LNCaP clone FGC (cell line): ENCODE measurements around the gene FBXL20.
"Not testable (repeated sequence)": the region's sequence is repeated elsewhere in the genome, so short reads cannot be mapped to it uniquely, and the experiment has no call there.

Source experiments
- DNase-seq: peaks from one replicate; pipeline ENCODE4 v3.0.0-alpha.2; 2011; ENCODE audit warnings: low read depth
- H3K4me3 ChIP-seq: 2 replicates; pipeline ENCODE4 v1.5.1; 2011; ENCODE audit warnings: mild to moderate bottlenecking, low read depth, low read length, control low read depth
- TF ChIP-seq, protein P1 (sequence below): IDR thresholded peaks from 2 replicates; pipeline ENCODE4 v1.5.1; 2012; ENCODE audit warnings: mild to moderate bottlenecking; ENCODE audit not compliant: control insufficient read depth, insufficient read depth; ENCODE audit errors: extremely low read depth

FBXL20 gene

DNA sequence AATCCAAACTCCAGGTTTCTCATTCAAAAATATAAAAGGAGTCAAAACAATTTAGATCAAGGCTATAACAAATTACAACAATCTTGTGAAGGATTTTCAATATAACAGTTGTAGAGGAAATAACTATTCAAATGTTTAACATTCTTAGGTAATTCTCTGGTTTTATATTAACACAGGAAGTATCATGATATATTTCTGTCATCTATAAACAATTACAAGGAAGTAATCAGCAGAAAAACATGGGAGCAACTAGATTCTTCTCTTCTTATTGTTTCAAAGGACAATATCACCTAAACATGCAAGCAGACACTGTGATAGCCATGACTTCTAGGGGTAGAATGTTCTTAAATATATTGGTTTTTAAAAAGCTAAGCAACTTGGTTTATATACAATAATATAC is 49.9 kb downstream of the FBXL20 start:
- H3K4me3 ChIP-seq = no peak overlapping the region
- DNase-seq = no peak
- TF ChIP-seq, protein P1, sequence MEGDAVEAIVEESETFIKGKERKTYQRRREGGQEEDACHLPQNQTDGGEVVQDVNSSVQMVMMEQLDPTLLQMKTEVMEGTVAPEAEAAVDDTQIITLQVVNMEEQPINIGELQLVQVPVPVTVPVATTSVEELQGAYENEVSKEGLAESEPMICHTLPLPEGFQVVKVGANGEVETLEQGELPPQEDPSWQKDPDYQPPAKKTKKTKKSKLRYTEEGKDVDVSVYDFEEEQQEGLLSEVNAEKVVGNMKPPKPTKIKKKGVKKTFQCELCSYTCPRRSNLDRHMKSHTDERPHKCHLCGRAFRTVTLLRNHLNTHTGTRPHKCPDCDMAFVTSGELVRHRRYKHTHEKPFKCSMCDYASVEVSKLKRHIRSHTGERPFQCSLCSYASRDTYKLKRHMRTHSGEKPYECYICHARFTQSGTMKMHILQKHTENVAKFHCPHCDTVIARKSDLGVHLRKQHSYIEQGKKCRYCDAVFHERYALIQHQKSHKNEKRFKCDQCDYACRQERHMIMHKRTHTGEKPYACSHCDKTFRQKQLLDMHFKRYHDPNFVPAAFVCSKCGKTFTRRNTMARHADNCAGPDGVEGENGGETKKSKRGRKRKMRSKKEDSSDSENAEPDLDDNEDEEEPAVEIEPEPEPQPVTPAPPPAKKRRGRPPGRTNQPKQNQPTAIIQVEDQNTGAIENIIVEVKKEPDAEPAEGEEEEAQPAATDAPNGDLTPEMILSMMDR = no peak

DNA sequence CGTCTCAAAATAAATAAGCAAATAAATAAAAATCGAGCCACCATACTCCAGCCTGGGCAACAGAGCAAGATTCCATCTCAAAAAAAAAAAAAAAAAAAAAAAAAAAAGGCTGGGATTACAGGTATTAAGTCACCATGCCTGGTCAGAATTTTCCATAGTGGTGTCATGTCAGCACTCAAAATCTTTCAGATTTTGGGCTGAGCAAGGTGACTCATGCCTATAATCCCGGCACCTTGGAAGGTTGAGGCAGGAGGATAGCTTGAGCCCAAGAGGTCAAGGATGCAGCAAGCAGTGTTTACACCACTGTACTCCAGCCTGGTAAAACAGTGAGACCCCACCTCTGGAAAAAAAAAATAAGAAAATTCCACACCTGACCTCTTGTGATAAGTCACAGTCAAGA is 52.2 kb downstream of the FBXL20 start:
- DNase-seq = no peak
- TF ChIP-seq, protein P1 = no peak
- H3K4me3 ChIP-seq = no peak overlapping the region

- not testable (repeated sequence) for DNase-seq, H3K4me3 ChIP-seq
Observed at GRCh38 chr17:39346863-39347262, 54.6 kb downstream of the FBXL20 start.

DNA sequence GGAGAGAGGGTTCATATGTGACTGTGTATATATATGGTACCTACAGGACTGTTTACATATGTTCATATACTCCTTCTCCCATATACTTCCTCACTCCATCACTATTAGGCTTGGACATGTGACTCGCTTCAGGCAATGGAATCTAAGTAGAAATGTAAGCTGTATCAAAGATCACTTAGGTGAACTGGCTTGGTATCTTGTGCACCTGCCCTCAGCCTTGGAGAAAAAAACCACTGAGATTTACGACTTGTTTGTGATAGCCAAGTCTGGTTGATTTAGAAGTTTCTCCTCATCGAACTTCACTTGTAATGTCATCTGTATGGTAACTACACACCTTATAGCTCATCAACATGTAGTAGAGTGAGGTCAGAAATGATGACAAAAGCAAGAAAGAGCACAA is 59.9 kb downstream of the FBXL20 start:
- TF ChIP-seq, protein P1 = no peak
- no peak overlapping the region for H3K4me3 ChIP-seq
- no peak for DNase-seq

DNA sequence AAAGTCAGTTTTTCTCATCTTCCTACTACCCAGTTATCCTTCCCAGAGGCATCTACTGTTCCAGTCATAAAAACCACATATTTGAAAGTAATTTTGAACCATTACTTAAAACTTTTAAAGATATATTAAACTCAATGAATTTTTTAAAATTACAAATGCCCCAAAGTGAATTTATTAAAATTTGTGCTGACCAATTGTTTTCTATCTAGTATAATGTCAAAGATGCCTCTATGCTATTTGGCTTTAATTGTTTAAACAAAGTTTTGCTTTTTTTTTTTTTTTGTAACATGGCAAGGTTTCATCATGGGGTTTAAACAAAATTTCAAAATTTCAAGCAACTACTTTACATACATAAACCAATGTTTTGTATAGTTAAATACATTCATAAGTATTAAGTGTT is 60.7 kb downstream of the FBXL20 start:
- no peak overlapping the region for H3K4me3 ChIP-seq
- no peak for DNase-seq
- TF ChIP-seq, protein P1 = no peak

DNA sequence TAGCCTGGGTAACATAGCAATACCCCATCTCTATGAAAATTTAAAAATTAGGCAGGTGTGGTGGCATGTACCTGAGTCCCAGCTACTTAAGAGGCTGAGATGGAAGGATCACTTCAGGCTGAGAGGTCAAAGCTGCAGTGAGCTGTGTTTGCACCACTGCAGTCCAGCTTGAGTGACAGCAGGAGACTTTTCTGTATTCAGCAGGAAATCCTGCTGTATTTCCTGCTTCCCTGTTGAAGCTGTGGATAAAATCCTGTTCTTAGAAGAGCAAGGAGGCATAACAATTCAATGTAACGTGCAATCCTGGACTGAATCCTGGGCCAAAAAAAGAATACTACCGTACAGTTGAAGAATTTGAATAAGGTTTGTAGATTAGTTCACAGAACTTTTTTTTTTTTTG is 62.2 kb downstream of the FBXL20 start:
- DNase-seq = no peak
- TF ChIP-seq, protein P1 = no peak
- no peak overlapping the region for H3K4me3 ChIP-seq

DNA sequence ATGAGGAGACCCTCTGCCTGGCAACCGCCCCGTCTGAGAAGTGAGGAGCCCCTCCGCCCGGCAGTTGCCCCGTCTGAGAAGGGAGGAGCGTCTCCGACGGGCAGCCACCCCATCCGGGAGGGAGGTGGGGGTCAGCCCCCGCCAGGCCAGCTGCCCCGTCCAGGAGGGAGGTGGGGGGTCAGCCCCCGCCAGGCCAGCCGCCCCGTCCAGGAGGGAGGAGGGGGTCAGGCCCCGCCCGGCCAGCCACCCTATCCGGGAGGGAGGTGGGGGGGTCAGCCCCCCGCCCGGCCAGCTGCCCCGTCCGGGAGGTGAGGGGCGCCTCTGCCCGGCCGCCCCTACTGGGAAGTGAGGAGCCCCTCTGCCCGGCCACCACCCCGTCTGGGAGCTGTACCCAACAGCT is 63.8 kb downstream of the FBXL20 start:
- H3K4me3 ChIP-seq, DNase-seq: not testable (repeated sequence)

DNA sequence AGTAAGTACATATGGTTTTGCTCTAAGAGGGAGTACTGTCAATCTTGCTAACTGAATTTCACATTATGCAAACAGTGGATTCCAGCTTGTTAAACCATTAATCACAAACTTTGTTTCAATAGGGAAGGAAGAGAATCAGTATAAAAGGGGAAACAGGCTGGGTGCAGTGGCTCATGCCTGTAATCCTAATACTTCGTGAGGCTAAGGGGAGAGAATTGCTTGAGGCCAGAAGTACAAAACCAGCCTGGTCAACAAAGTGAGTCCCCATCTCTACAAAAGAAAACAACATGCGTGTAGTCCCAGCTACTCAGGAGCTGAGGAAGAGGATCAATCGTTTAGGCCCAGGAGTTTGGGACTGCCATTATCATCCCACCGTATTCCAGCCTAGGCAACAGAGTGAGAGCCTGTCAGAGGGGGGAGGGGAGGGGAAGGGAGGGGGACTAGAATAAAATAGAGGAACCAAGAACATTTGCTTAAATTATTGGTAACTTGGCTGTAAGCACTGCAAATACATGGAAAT is 65.7 kb downstream of the FBXL20 start:
- H3K4me3 ChIP-seq = no peak overlapping the region
- TF ChIP-seq, protein P1 = no peak
- no peak for DNase-seq

DNA sequence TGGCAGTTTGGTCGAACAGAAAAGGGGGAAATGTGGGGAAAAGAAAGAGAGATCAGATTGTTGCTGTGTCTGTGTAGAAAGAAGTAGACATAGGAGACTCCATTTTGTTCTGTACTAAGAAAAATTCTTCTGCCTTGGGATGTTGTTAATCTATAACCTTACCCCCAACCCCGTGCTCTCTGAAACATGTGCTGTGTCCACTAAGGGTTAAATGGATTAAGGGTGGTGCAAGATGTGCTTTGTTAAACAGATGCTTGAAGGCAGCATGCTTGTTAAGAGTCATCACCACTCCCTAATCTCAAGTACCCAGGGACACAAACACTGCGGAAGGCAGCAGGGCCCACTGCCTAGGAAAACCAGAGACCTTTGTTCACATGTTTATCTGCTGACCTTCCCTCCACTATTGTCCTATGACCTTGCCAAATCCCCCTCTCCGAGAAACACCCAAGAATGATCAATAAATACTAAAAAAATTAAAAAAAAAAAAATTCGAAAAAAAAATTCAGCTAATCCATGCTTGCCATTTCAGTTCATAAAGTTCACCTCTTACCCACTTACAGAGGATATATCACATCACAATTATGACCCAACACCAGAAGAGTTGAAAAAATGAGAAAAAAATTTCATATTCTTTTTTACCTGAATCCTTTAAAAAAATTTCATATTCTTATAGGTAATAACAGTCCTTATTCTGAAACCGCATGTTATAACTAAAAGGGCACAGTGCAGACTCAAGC is 67.2 kb downstream of the FBXL20 start:
- not testable (repeated sequence) for DNase-seq, H3K4me3 ChIP-seq
